ENCODE data around the gene SYNGR3. TPM values are rescaled to one million over a fixed set of nuclear protein-coding genes. Genes with fewer than 3 reads are reported as not detected.

Gene SYNGR3
- total RNA-seq, 1 donor from 2014 or later = 0.91 TPM

DNA sequence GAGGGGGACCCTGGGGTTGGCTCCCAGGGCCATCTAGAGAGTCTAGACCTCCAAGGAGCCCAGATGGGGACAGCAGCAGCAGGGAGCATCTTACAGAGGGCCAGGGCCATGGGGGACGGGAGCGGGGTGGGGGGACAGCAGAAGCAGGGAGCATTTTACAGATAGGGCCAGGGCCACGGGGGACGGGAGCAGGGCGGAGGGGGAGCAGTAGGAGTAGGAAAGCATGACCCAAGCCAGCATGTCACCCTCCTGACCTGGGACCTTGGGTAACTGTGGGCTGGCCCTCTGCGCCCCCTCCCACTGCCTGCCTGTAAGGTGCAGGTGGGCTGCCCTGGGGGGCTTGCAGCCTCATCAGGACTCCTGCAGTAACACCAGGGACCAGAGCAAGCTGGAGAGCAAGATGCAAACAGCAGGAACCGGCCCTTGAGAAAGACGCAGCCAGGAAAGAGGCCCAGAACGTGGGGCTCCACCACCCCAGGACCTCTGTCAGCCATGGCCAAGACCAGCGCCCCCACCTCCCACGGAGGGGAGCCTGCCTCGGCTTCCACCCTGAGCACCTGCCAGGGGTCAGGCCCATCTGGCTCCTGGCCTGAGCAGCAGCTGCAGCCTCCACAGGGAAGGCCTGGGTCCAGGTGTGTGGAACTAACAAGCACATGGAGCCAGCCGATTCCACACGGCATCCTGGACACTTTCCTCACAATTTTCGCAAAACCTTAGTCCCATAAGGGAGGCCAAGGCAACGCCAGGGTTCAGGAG lies 17.5 kb downstream of the SYNGR3 start:
- Mint-ChIP-seq H3K36me3 (ENCODE audit: unreplicated experiment) (peaks cover 3% of the 10 kb centered on the region), H3K27ac (ENCODE audit: unreplicated experiment) (peak overlapping the region; percentile 73), H3K4me3 (ENCODE audit: unreplicated experiment) (peak overlapping the region; percentile 75), H3K9me3 (ENCODE audit: unreplicated experiment) (no peaks in the 10 kb centered on the region), H3K27me3 (ENCODE audit: unreplicated experiment) (no peaks in the 10 kb centered on the region), H3K4me1 (ENCODE audit: unreplicated experiment) (peaks cover 42% of the 10 kb centered on the region)
- TF ChIP-seq, protein P1, sequence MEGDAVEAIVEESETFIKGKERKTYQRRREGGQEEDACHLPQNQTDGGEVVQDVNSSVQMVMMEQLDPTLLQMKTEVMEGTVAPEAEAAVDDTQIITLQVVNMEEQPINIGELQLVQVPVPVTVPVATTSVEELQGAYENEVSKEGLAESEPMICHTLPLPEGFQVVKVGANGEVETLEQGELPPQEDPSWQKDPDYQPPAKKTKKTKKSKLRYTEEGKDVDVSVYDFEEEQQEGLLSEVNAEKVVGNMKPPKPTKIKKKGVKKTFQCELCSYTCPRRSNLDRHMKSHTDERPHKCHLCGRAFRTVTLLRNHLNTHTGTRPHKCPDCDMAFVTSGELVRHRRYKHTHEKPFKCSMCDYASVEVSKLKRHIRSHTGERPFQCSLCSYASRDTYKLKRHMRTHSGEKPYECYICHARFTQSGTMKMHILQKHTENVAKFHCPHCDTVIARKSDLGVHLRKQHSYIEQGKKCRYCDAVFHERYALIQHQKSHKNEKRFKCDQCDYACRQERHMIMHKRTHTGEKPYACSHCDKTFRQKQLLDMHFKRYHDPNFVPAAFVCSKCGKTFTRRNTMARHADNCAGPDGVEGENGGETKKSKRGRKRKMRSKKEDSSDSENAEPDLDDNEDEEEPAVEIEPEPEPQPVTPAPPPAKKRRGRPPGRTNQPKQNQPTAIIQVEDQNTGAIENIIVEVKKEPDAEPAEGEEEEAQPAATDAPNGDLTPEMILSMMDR (IDR thresholded peaks at IDR 0.05) = no peak
- DNase-seq (ENCODE audit: extremely low spot score, unreplicated experiment) = no peak

GRCh38 chr16:2008009-2008526 lies 18.3 kb downstream of the SYNGR3 start:
- H3K36me3 Mint-ChIP-seq (ENCODE audit: unreplicated experiment) = no peaks in the 10 kb centered on the region
- TF ChIP-seq, protein P1 (IDR thresholded peaks at IDR 0.05) = no peak
- H3K9me3 Mint-ChIP-seq (ENCODE audit: unreplicated experiment) = no peaks in the 10 kb centered on the region
- H3K4me1 Mint-ChIP-seq (ENCODE audit: unreplicated experiment) = peaks cover 42% of the 10 kb centered on the region
- peak overlapping the region; percentile 75 for H3K4me3 Mint-ChIP-seq (ENCODE audit: unreplicated experiment)
- H3K27ac Mint-ChIP-seq (ENCODE audit: unreplicated experiment) = peak overlapping the region; percentile 73
- H3K27me3 Mint-ChIP-seq (ENCODE audit: unreplicated experiment) = no peaks in the 10 kb centered on the region
- DNase-seq (ENCODE audit: extremely low spot score, unreplicated experiment) = no peak

- DNase-seq (ENCODE audit: extremely low spot score, unreplicated experiment) = no peak
- H3K4me1 Mint-ChIP-seq (ENCODE audit: unreplicated experiment) = peaks cover 42% of the 10 kb centered on the region
- peak overlapping the region; percentile 73 for H3K27ac Mint-ChIP-seq (ENCODE audit: unreplicated experiment)
- no peaks in the 10 kb centered on the region for H3K36me3 Mint-ChIP-seq (ENCODE audit: unreplicated experiment)
- H3K4me3 Mint-ChIP-seq (ENCODE audit: unreplicated experiment) = peak overlapping the region; percentile 75
- TF ChIP-seq, protein P1 (IDR thresholded peaks at IDR 0.05) = no peak
- no peaks in the 10 kb centered on the region for H3K27me3 Mint-ChIP-seq (ENCODE audit: unreplicated experiment)
- H3K9me3 Mint-ChIP-seq (ENCODE audit: unreplicated experiment) = no peaks in the 10 kb centered on the region
These were observed 18.9 kb downstream of the SYNGR3 start for GRCh38 chr16:2008631-2009163.

GRCh38 chr16:2009164-2009711 lies 19.5 kb downstream of the SYNGR3 start:
- peaks cover 38% of the 10 kb centered on the region for H3K4me1 Mint-ChIP-seq (ENCODE audit: unreplicated experiment)
- no peaks in the 10 kb centered on the region for H3K9me3 Mint-ChIP-seq (ENCODE audit: unreplicated experiment)
- no peak for DNase-seq (ENCODE audit: extremely low spot score, unreplicated experiment)
- H3K36me3 Mint-ChIP-seq (ENCODE audit: unreplicated experiment) = no peaks in the 10 kb centered on the region
- TF ChIP-seq, protein P1 (IDR thresholded peaks at IDR 0.05) = no peak
- H3K4me3 Mint-ChIP-seq (ENCODE audit: unreplicated experiment) = peak overlapping the region; percentile 75
- no peaks in the 10 kb centered on the region for H3K27me3 Mint-ChIP-seq (ENCODE audit: unreplicated experiment)
- peak overlapping the region; percentile 73 for H3K27ac Mint-ChIP-seq (ENCODE audit: unreplicated experiment)

Measured in osteocyte (in vitro differentiated cells).